Ishikawa (cell line): ENCODE data around the gene ACSL4.

Experiments used
- CEBPB ChIP-seq: IDR thresholded peaks from 2 replicates; pipeline ENCODE4 v1.6.1; 2012
- CREB1 ChIP-seq: IDR thresholded peaks from 2 replicates; pipeline ENCODE4 v1.6.1; 2012; ENCODE audit warnings: low read depth
- EGR1 ChIP-seq: IDR thresholded peaks from 2 replicates; pipeline ENCODE4 v1.6.1; 2012
- EP300 ChIP-seq: IDR thresholded peaks from 2 replicates; pipeline ENCODE4 v1.6.1; 2012; ENCODE audit warnings: borderline replicate concordance
- FOXM1 ChIP-seq: IDR thresholded peaks from 2 replicates; pipeline ENCODE4 v1.6.1; 2012; ENCODE audit warnings: low read depth, borderline replicate concordance
- MAX ChIP-seq: IDR thresholded peaks from 2 replicates; pipeline ENCODE4 v1.6.1; 2012
- NFIC ChIP-seq: IDR thresholded peaks from 2 replicates; pipeline ENCODE4 v1.6.1; 2012
- RAD21 ChIP-seq: IDR thresholded peaks from 2 replicates; pipeline ENCODE4 v1.6.1; 2012; ENCODE audit warnings: low read depth
- REST ChIP-seq: IDR thresholded peaks from 2 replicates; pipeline ENCODE4 v1.6.1; 2012; ENCODE audit warnings: low read depth, mild to moderate bottlenecking
- TAF1 ChIP-seq: IDR thresholded peaks from 2 replicates; pipeline ENCODE4 v1.6.1; 2012; ENCODE audit warnings: low read depth, mild to moderate bottlenecking
- TCF12 ChIP-seq: IDR thresholded peaks from 2 replicates; pipeline ENCODE4 v1.6.1; 2012; ENCODE audit warnings: low read depth
- TEAD4 ChIP-seq: IDR thresholded peaks from 2 replicates; pipeline ENCODE4 v1.6.1; 2012
- USF1 ChIP-seq: IDR thresholded peaks from 2 replicates; pipeline ENCODE4 v1.6.1; 2012
- YY1 ChIP-seq: IDR thresholded peaks from 2 replicates; pipeline ENCODE4 v1.6.1; 2012; ENCODE audit warnings: low read depth
- ZBTB7A ChIP-seq: IDR thresholded peaks from 2 replicates; pipeline ENCODE4 v1.6.1; 2012; ENCODE audit warnings: low read depth

ACSL4 gene

GRCh38 chrX:109697855-109698254 lies 35.2 kb downstream of the ACSL4 start:
- TF ChIP-seq RAD21 (no peak), USF1 (no peak), TAF1 (no peak), FOXM1 (no peak)

DNA sequence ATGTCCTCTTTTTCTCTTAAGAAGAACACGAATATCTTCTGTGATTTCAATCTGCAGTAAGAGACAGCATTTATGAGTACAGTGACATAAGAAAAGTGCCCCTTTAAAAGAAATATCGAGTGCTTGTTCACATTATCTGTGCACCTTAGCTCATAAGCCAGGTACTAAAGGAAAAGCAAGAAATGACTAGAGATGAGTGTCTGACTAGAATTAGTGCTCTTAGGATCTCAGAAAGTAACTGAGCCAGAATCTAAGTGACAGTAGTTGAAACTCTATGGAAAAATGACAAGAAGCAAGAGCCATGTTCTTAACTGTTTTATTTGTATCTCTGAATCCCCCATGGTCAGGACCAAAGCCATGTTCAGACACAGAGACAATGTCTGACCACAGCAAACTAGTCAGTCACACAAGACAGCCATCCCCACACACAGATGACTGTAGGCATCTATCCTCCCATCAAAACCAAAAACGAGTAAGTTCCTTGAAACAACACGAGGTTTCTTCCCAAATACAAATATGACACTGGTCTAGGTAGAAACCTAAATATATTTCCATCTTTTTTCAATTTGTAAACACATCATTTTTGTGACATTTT lies 36.8 kb downstream of the ACSL4 start:
- TF ChIP-seq USF1 (no peak), NFIC (no peak), CEBPB (no peak), TEAD4 (no peak), YY1 (no peak), EGR1 (no peak), REST (no peak), EP300 (no peak), CREB1 (no peak), RAD21 (no peak), ZBTB7A (no peak), MAX (no peak), TAF1 (no peak), FOXM1 (no peak)

GRCh38 chrX:109695637-109696036 lies 37.4 kb downstream of the ACSL4 start:
- TF ChIP-seq REST (no peak), FOXM1 (no peak), CEBPB (no peak), MAX (no peak), RAD21 (no peak), EGR1 (no peak), EP300 (no peak), TAF1 (no peak), NFIC (no peak), USF1 (no peak), TEAD4 (no peak), ZBTB7A (no peak), CREB1 (no peak), TCF12 (no peak), YY1 (no peak)

- TF ChIP-seq REST (no peak), USF1 (no peak), EGR1 (no peak), TCF12 (no peak), CREB1 (no peak), NFIC (no peak), CEBPB (no peak), YY1 (no peak), FOXM1 (no peak), TEAD4 (no peak), EP300 (no peak), ZBTB7A (no peak), RAD21 (no peak), TAF1 (no peak), MAX (no peak)
Measured at GRCh38 chrX:109691752-109692151, 41.3 kb downstream of the ACSL4 start.
